ENCODE measurements around the gene ALG10B. TPM values are rescaled to one million over a fixed set of nuclear protein-coding genes. Genes with fewer than 3 reads are reported as not detected.
"Not testable (repeated sequence)": the region's sequence is repeated elsewhere in the genome, so short reads cannot be mapped to it uniquely, and the experiment has no call there.

ALG10B gene
- total RNA-seq, 2 donors from 2014 or later, result 4.2 to 6.8 TPM

DNA sequence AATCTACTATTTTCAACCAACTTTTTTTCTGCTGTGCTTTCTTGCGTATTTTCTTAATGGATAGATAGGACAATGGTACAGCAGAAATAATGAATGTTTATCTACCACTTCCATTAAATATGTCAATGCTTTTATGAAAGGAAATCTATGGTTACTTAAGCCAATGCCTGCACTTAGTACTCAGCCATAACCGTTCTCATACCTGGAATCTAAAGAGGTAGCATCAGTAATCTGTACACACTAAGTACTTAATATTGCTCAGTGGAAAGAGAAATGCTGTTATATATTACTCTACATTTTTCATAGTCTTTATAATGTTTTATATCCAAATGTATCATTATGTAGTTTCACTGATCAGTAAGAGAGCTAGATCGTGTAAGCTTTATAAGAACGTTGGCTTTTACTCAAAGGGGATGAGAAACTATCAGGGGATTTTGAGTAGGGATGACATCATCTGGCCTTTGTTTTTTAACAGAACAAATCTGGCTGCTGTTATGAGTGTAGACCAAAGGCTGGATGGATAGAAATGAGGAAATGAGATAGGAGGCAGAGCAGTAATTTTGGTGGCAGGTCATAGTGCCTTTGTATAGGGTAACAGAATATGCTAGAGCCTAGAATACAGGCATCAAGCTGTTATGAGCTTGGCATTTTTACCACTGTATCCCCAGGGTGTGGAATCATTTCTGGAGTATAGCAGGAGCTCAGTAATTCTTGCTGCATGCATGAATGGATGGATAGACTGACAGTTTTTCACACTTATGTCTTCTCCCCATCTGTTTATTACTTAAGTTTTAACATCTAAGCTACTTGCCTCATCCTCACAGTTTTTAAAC is 34.0 kb downstream of the ALG10B start:
- Histone ChIP-seq H3K27me3 (replicated peaks; ENCODE audit: insufficient read depth) (no peaks in the 10 kb centered on the region), H3K4me3 (no peak overlapping the region), H3K9me3 (no peaks in the 10 kb centered on the region), H3K27ac (no peak overlapping the region), H3K4me1 (replicated peaks) (no peaks in the 10 kb centered on the region), H3K36me3 (no peaks in the 10 kb centered on the region)
- TF ChIP-seq, protein P1, sequence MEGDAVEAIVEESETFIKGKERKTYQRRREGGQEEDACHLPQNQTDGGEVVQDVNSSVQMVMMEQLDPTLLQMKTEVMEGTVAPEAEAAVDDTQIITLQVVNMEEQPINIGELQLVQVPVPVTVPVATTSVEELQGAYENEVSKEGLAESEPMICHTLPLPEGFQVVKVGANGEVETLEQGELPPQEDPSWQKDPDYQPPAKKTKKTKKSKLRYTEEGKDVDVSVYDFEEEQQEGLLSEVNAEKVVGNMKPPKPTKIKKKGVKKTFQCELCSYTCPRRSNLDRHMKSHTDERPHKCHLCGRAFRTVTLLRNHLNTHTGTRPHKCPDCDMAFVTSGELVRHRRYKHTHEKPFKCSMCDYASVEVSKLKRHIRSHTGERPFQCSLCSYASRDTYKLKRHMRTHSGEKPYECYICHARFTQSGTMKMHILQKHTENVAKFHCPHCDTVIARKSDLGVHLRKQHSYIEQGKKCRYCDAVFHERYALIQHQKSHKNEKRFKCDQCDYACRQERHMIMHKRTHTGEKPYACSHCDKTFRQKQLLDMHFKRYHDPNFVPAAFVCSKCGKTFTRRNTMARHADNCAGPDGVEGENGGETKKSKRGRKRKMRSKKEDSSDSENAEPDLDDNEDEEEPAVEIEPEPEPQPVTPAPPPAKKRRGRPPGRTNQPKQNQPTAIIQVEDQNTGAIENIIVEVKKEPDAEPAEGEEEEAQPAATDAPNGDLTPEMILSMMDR (IDR thresholded peaks at IDR 0.05), result no peak
- TF ChIP-seq POLR2A (IDR thresholded peaks at IDR 0.05) (no peak), POLR2AphosphoS5 (IDR thresholded peaks at IDR 0.05) (no peak)
- intact Hi-C loops (cut with DNase I), result no loop called here
- 75% methylated on average over 4 of the region's 4 CpGs for WGBS
- DNase-seq (ENCODE audit: low spot score), result no peak

DNA sequence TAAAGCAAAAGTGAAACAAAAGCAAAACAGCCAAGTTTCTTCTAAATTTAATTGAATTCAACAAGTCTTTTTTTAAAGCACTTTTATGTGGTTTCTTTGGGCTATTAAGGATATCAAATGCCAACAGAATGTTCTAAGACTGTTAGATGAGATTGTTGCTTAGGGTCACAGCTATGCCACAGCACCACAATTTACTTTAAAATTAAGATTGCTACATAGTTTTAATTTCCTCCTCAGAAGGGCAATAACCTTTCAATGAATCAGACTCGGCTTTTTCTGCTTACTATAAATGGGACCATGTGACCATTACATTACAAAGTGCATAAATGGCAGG is 34.6 kb downstream of the ALG10B start:
- H3K4me3 ChIP-seq; intact Hi-C loops (cut with DNase I); H3K4me1 ChIP-seq (replicated peaks); H3K27me3 ChIP-seq (replicated peaks; ENCODE audit: insufficient read depth); H3K9me3 ChIP-seq; DNase-seq (ENCODE audit: low spot score); H3K27ac ChIP-seq; H3K36me3 ChIP-seq: not testable (repeated sequence)
- WGBS, result 51% methylated on average over 1 of the region's 1 CpG

GRCh38 chr12:38367506-38367905 is 50.9 kb downstream of the ALG10B start:
- H3K4me3 ChIP-seq, result no peak overlapping the region
- no peaks in the 10 kb centered on the region for H3K4me1 ChIP-seq (replicated peaks)
- intact Hi-C loops (cut with DNase I), result no loop called here
- no peaks in the 10 kb centered on the region for H3K27me3 ChIP-seq (replicated peaks; ENCODE audit: insufficient read depth)
- 74% methylated on average over 4 of the region's 4 CpGs for WGBS
- H3K36me3 ChIP-seq, result no peaks in the 10 kb centered on the region
- no peak overlapping the region for H3K27ac ChIP-seq
- H3K9me3 ChIP-seq, result no peaks in the 10 kb centered on the region
- no peak for DNase-seq (ENCODE audit: low spot score)
- TF ChIP-seq, protein P1 (IDR thresholded peaks at IDR 0.05), result no peak
- TF ChIP-seq POLR2A (IDR thresholded peaks at IDR 0.05) (no peak), POLR2AphosphoS5 (IDR thresholded peaks at IDR 0.05) (no peak)

GRCh38 chr12:38370311-38370710 is 53.7 kb downstream of the ALG10B start:
- intact Hi-C loops (cut with DNase I), result no loop called here
- H3K4me1 ChIP-seq (replicated peaks), result no peaks in the 10 kb centered on the region
- H3K27me3 ChIP-seq (replicated peaks; ENCODE audit: insufficient read depth), result no peaks in the 10 kb centered on the region
- H3K27ac ChIP-seq, result no peak overlapping the region
- no peak for DNase-seq (ENCODE audit: low spot score)
- WGBS, result 58% methylated on average over 4 of the region's 4 CpGs
- no peaks in the 10 kb centered on the region for H3K36me3 ChIP-seq
- TF ChIP-seq, protein P1 (IDR thresholded peaks at IDR 0.05), result no peak
- TF ChIP-seq POLR2A (IDR thresholded peaks at IDR 0.05) (no peak), POLR2AphosphoS5 (IDR thresholded peaks at IDR 0.05) (no peak)
- no peak overlapping the region for H3K4me3 ChIP-seq
- H3K9me3 ChIP-seq, result no peaks in the 10 kb centered on the region

GRCh38 chr12:38373784-38374183 is 57.2 kb downstream of the ALG10B start:
- WGBS, result 76% methylated on average over 2 of the region's 2 CpGs
- DNase-seq (ENCODE audit: low spot score), result no peak
- H3K27ac ChIP-seq, result no peak overlapping the region
- H3K9me3 ChIP-seq, result no peaks in the 10 kb centered on the region
- no peak overlapping the region for H3K4me3 ChIP-seq
- intact Hi-C loops (cut with DNase I), result no loop called here
- no peaks in the 10 kb centered on the region for H3K4me1 ChIP-seq (replicated peaks)
- no peaks in the 10 kb centered on the region for H3K27me3 ChIP-seq (replicated peaks; ENCODE audit: insufficient read depth)
- TF ChIP-seq POLR2AphosphoS5 (IDR thresholded peaks at IDR 0.05) (no peak), POLR2A (IDR thresholded peaks at IDR 0.05) (no peak)
- TF ChIP-seq, protein P1 (IDR thresholded peaks at IDR 0.05), result no peak
- no peaks in the 10 kb centered on the region for H3K36me3 ChIP-seq
